Breast epithelium (tissue), 4 donors: Measurements from ENCODE around the gene HMGXB3. TPM values are rescaled to one million over a fixed set of nuclear protein-coding genes. Genes with fewer than 3 reads are reported as not detected.
"Not testable (repeated sequence)": the region's sequence is repeated elsewhere in the genome, so short reads cannot be mapped to it uniquely, and the experiment has no call there.

Source experiments
- DNase-seq, 2 donors: peaks; one replicate each; pipeline ENCODE4 v3.0.0-alpha.2; 2019; ENCODE audit warnings: low spot score in 2 of 2
- H3K27ac ChIP-seq, 2 donors: fragments of 200-600 bp; sonication (generic) in 1 of 2; one replicate each; pipeline ENCODE4 v1.5.1; 2016 to 2019; ENCODE audit warnings: mild to moderate bottlenecking in 1 of 2
- H3K27me3 ChIP-seq, 2 donors: fragments of 200-600 bp; sonication (generic) in 1 of 2; one replicate each; pipeline versions ENCODE4 v1.5.1 to v1.6.0; 2017 to 2019; ENCODE audit warnings: control low read depth in 1 of 2, mild to moderate bottlenecking in 1 of 2
- H3K36me3 ChIP-seq: fragments of 200-600 bp; one replicate; pipeline ENCODE4 v1.5.1; 2019
- H3K4me1 ChIP-seq, 2 donors: fragments of 200-600 bp; sonication (generic); one replicate each; pipeline ENCODE4 v1.5.1; 2016 to 2019; ENCODE audit warnings: control low read depth in 1 of 2
- H3K4me3 ChIP-seq, 3 donors: fragments of 200-600 bp; sonication (generic); 1 replicate in 2 of 3; 2 replicates in 1 of 3; pipeline ENCODE4 v1.5.1; 2016 to 2019; ENCODE audit warnings: mild to moderate bottlenecking in 3 of 3, moderate library complexity in 2 of 3
- H3K9me3 ChIP-seq, 2 donors: fragments of 200-600 bp; sonication (generic) in 1 of 2; one replicate each; pipeline ENCODE4 v1.5.1; 2016 to 2019; ENCODE audit warnings: control low read depth in 1 of 2
- POLR2A ChIP-seq: fragments of 450-650 bp; IDR thresholded peaks from one replicate; pipeline ENCODE4 v1.6.1; 2016; ENCODE audit warnings: antibody characterized with exemption, mild to moderate bottlenecking, moderate library complexity
- POLR2AphosphoS5 ChIP-seq, 3 donors: sonication (generic); formaldehyde crosslinking; IDR thresholded peaks; one replicate each; pipeline ENCODE4 v1.6.1; 2017; ENCODE audit warnings: antibody characterized with exemption in 3 of 3
- intact Hi-C: fragments of 100-400 bp; cut with DNase I; formaldehyde crosslinking; loops from one replicate; pipeline ENCODE4 v1.15.1; 2023; ENCODE audit warnings: low total_unique reads
- total RNA-seq, 3 donors: library from RNA; depleted of rRNA; stranded (reverse); fragments of >200 nt; gene quantifications; one replicate each; pipeline ENCODE4 v1.1.0, GENCODE V29; 2016
- TF ChIP-seq, protein P1 (sequence below), 3 donors: fragments of 450-650 bp; IDR thresholded peaks; one replicate each; pipeline ENCODE4 v1.5.1; 2016 to 2017; ENCODE audit warnings: antibody characterized with exemption in 3 of 3, mild to moderate bottlenecking in 3 of 3, moderate library complexity in 3 of 3

The HMGXB3 gene
- total RNA-seq, 3 donors from 2014 or later, result 35.2 to 80.9 (median 57.7) TPM

- Histone ChIP-seq H3K27ac (no peak overlapping the region), H3K4me3 (no peak overlapping the region), H3K4me1 (no peaks in the 10 kb centered on the region), H3K9me3 (no peaks in the 10 kb centered on the region), H3K36me3 (peaks cover 24% of the 10 kb centered on the region), H3K27me3 (no peaks in the 10 kb centered on the region)
- no peak for DNase-seq
- intact Hi-C loops, result no loop called here
- TF ChIP-seq POLR2AphosphoS5 (IDR thresholded peaks at IDR 0.05), result no peak
- no peak for TF ChIP-seq POLR2A
- TF ChIP-seq, protein P1, sequence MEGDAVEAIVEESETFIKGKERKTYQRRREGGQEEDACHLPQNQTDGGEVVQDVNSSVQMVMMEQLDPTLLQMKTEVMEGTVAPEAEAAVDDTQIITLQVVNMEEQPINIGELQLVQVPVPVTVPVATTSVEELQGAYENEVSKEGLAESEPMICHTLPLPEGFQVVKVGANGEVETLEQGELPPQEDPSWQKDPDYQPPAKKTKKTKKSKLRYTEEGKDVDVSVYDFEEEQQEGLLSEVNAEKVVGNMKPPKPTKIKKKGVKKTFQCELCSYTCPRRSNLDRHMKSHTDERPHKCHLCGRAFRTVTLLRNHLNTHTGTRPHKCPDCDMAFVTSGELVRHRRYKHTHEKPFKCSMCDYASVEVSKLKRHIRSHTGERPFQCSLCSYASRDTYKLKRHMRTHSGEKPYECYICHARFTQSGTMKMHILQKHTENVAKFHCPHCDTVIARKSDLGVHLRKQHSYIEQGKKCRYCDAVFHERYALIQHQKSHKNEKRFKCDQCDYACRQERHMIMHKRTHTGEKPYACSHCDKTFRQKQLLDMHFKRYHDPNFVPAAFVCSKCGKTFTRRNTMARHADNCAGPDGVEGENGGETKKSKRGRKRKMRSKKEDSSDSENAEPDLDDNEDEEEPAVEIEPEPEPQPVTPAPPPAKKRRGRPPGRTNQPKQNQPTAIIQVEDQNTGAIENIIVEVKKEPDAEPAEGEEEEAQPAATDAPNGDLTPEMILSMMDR (IDR thresholded peaks at IDR 0.05), result no peak
These were observed 45.5 kb downstream of the HMGXB3 start for GRCh38 chr5:150046031-150046430.

DNA sequence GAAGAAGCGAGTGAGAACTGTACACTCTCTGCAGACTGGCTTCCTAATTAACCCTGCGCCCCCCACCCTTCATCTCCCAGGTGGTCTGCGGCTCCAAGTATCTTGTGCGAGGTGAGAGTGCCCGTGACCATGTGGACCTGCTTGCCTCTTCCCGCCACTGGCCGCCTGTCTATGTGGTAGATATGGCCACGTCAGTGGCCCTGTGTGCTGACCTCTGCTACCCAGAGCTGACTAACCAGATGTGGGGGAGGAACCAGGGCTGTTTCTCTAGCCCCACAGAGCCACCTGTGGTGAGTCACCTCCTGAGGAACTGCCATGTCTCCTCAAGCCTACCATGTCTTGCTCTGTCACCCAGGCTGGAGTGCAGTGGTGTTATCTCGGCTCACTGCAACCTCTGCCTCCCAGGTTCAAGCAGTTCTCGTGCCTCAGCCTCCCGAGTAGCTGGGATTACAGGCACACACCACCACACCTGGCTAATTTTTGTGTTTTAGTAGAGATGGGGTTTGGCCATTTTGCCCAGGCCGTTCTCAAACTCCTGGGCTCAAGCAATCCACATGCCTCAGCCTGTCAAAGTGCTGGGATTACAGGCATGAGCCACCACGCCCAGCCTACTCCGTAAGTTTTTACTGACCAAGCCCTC is 49.8 kb downstream of the HMGXB3 start:
- H3K9me3 ChIP-seq, H3K4me1 ChIP-seq, H3K27me3 ChIP-seq, H3K27ac ChIP-seq, intact Hi-C loops, H3K4me3 ChIP-seq, DNase-seq: not testable (repeated sequence)
- H3K36me3 ChIP-seq, result peaks cover 24% of the 10 kb centered on the region

DNA sequence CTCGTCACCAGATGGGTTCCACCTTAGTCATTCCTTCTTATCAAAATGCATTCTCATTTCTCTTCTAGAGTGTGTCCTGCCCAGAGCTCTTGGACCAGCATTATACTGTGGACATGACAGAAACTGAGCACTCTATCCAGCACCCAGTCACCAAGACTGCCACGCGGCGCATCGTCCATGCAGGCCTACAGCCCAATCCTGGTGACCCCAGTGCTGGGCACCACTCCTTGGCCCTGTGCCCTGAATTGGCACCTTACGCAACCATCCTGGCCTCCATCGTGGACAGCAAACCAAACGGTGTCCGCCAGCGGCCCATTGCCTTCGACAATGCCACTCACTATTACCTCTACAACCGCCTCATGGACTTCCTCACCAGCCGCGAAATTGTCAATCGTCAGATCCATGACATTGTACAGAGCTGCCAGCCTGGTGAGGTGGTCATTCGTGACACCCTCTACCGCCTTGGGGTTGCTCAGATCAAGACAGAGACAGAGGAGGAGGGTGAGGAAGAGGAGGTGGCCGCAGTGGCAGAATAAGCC is 51.2 kb downstream of the HMGXB3 start:
- peaks cover 24% of the 10 kb centered on the region for H3K36me3 ChIP-seq
- no peaks in the 10 kb centered on the region for H3K27me3 ChIP-seq
- H3K9me3 ChIP-seq, result no peaks in the 10 kb centered on the region
- intact Hi-C loops, result no loop called here
- H3K4me1 ChIP-seq, result no peaks in the 10 kb centered on the region
- TF ChIP-seq POLR2AphosphoS5 (IDR thresholded peaks at IDR 0.05) (no peak), POLR2A (no peak)
- TF ChIP-seq, protein P1 (IDR thresholded peaks at IDR 0.05), result no peak
- H3K27ac ChIP-seq, result no peak overlapping the region
- H3K4me3 ChIP-seq, result no peak overlapping the region
- DNase-seq, result no peak

DNA sequence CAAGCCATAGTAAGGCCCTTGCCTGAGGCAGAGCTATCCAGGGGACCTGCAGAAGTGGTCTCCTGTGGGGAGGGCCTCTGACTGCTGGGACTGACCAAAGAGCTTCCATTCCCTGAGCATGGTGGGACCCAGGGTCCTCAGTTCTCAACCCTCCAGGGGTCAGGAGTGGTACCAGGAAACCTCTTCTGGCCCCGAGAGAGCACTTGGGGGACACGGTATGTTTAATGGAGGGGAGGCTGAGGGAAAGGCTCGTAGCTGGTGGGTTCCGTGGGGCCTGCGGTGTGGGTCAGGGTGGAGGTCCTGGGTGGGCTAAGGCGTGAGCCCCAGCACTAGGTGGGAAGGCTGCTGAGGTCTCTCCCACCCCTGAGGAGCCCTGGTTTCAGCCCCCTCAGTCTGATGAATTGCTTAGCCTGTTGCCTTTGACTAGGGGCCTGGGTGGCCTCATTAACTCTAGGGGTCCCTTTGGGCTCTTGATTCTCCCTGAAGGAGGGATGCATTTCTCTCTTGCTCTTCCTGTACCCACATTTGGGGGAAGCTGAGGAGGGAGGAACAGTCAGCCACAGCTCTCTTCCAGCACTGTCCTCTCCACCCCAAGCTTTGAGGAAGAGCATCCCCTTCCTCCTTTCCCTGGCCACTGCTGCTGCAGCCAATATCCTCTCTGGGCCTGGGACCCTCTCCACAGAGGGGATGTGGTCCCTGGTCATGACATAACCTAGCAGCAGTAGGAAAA is 51.9 kb downstream of the HMGXB3 start:
- Histone ChIP-seq H3K4me3 (no peak overlapping the region), H3K27me3 (no peaks in the 10 kb centered on the region), H3K4me1 (no peaks in the 10 kb centered on the region), H3K36me3 (peaks cover 20% of the 10 kb centered on the region), H3K9me3 (no peaks in the 10 kb centered on the region), H3K27ac (no peak overlapping the region)
- DNase-seq, result no peak
- intact Hi-C loops, result no loop called here
- TF ChIP-seq POLR2A (no peak), POLR2AphosphoS5 (IDR thresholded peaks at IDR 0.05) (no peak)

DNA sequence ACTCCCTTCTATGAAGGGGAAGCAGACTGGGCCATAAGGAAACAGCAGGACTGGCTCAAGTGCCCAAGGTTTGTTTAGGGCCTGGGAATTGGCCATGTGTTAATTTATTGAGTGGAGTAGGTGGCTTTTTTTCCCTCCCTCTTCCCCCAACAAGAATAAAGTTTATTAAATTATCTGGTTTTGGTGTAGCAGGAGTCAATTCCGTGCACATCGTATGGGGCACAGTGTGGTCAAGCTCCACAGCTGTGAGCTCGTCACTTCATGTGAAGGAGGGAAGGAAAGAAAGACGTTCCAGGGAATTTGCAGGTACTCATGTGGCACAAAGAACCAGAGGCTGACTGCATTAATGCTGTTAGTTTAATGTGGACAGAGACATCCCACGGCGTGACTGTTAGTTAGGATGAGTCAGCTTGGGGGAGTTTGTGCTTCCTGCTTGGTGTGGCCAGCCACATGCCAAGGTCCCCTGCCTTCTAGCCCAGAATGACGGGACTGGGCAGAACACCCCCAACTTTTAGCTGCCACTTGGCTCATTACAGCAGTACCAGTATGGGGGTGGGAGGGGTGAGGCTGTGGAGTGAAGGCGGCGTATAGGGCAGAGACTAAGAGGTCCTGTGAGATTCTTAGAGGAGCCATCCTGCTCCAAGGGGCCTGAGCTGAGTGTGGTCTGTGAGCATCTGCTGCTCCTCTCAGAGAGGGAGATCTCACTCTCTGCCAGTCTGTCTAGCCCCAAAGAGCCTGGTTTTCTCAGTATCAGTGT is 52.6 kb downstream of the HMGXB3 start:
- DNase-seq, result no peak
- Histone ChIP-seq H3K4me3 (no peak overlapping the region), H3K9me3 (no peaks in the 10 kb centered on the region), H3K4me1 (no peaks in the 10 kb centered on the region), H3K36me3 (peaks cover 12% of the 10 kb centered on the region), H3K27ac (no peak overlapping the region), H3K27me3 (no peaks in the 10 kb centered on the region)
- intact Hi-C loops, result no loop called here
- TF ChIP-seq, protein P1 (IDR thresholded peaks at IDR 0.05), result no peak
- TF ChIP-seq POLR2AphosphoS5 (IDR thresholded peaks at IDR 0.05), result no peak
- no peak for TF ChIP-seq POLR2A
